Ishikawa (cell line): ENCODE measurements around the gene CCR6.

ENCODE experiments used
- CEBPB ChIP-seq: IDR thresholded peaks from 2 replicates; pipeline ENCODE4 v1.6.1; 2012
- CREB1 ChIP-seq: IDR thresholded peaks from 2 replicates; pipeline ENCODE4 v1.6.1; 2012; ENCODE audit warnings: low read depth
- EGR1 ChIP-seq: IDR thresholded peaks from 2 replicates; pipeline ENCODE4 v1.6.1; 2012
- EP300 ChIP-seq: IDR thresholded peaks from 2 replicates; pipeline ENCODE4 v1.6.1; 2012; ENCODE audit warnings: borderline replicate concordance
- FOXM1 ChIP-seq: IDR thresholded peaks from 2 replicates; pipeline ENCODE4 v1.6.1; 2012; ENCODE audit warnings: low read depth, borderline replicate concordance
- MAX ChIP-seq: IDR thresholded peaks from 2 replicates; pipeline ENCODE4 v1.6.1; 2012
- NFIC ChIP-seq: IDR thresholded peaks from 2 replicates; pipeline ENCODE4 v1.6.1; 2012
- RAD21 ChIP-seq: IDR thresholded peaks from 2 replicates; pipeline ENCODE4 v1.6.1; 2012; ENCODE audit warnings: low read depth
- REST ChIP-seq: IDR thresholded peaks from 2 replicates; pipeline ENCODE4 v1.6.1; 2012; ENCODE audit warnings: low read depth, mild to moderate bottlenecking
- TAF1 ChIP-seq: IDR thresholded peaks from 2 replicates; pipeline ENCODE4 v1.6.1; 2012; ENCODE audit warnings: low read depth, mild to moderate bottlenecking
- TCF12 ChIP-seq: IDR thresholded peaks from 2 replicates; pipeline ENCODE4 v1.6.1; 2012; ENCODE audit warnings: low read depth
- TEAD4 ChIP-seq: IDR thresholded peaks from 2 replicates; pipeline ENCODE4 v1.6.1; 2012
- USF1 ChIP-seq: IDR thresholded peaks from 2 replicates; pipeline ENCODE4 v1.6.1; 2012
- YY1 ChIP-seq: IDR thresholded peaks from 2 replicates; pipeline ENCODE4 v1.6.1; 2012; ENCODE audit warnings: low read depth
- ZBTB7A ChIP-seq: IDR thresholded peaks from 2 replicates; pipeline ENCODE4 v1.6.1; 2012; ENCODE audit warnings: low read depth

The CCR6 gene

GRCh38 chr6:167157414-167157813, 34.5 kb downstream of the CCR6 start:
- TF ChIP-seq CREB1 = no peak
- TF ChIP-seq ZBTB7A = no peak
- no peak for TF ChIP-seq TEAD4
- no peak for TF ChIP-seq YY1
- TF ChIP-seq MAX = no peak
- TF ChIP-seq RAD21 = no peak
- TF ChIP-seq FOXM1 = no peak
- TF ChIP-seq NFIC = no peak

- TF ChIP-seq CEBPB (no peak), TEAD4 (no peak), TAF1 (no peak), MAX (no peak), EP300 (no peak), EGR1 (no peak), YY1 (no peak), REST (no peak), CREB1 (no peak), ZBTB7A (no peak), RAD21 (no peak), TCF12 (no peak), NFIC (no peak), USF1 (no peak)
Observed at GRCh38 chr6:167157863-167158262, 35.0 kb downstream of the CCR6 start, which contains the start of gene GPR31. TSS of gene GPR31 (minus strand) at chr6:167157980. CDS start at chr6:167157831, 149 bp downstream.

- TF ChIP-seq MAX = no peak
- no peak for TF ChIP-seq CREB1
- no peak for TF ChIP-seq NFIC
- no peak for TF ChIP-seq CEBPB
Observed at GRCh38 chr6:167161851-167162467, 39.1 kb downstream of the CCR6 start.

GRCh38 chr6:167162591-167162990, 39.7 kb downstream of the CCR6 start:
- TF ChIP-seq TAF1 = no peak

- TF ChIP-seq TAF1 = no peak
- no peak for TF ChIP-seq NFIC
- TF ChIP-seq YY1 = no peak
- no peak for TF ChIP-seq EGR1
- TF ChIP-seq MAX = no peak
- TF ChIP-seq REST = no peak
- TF ChIP-seq CEBPB = no peak
- TF ChIP-seq RAD21 = no peak
- TF ChIP-seq TEAD4 = no peak
- TF ChIP-seq FOXM1 = no peak
- no peak for TF ChIP-seq TCF12
- no peak for TF ChIP-seq ZBTB7A
- no peak for TF ChIP-seq USF1
- TF ChIP-seq EP300 = no peak
- no peak for TF ChIP-seq CREB1
Observed at GRCh38 chr6:167163476-167164011, 40.6 kb downstream of the CCR6 start.

- TF ChIP-seq CREB1 (no peak), TCF12 (no peak), TEAD4 (no peak), ZBTB7A (no peak), NFIC (no peak), EP300 (no peak), REST (no peak), TAF1 (no peak), MAX (no peak)
Observed at GRCh38 chr6:167164261-167164660, 41.4 kb downstream of the CCR6 start.
